Thyroid gland (tissue), 4 donors: Measurements from ENCODE around the gene CAPN10.

ENCODE experiments used
- CTCF ChIP-seq, 6 experiments: fragments of 200-600 bp in 3 of 6; fragments of 450-650 bp in 3 of 6; sonication (generic) in 3 of 6; IDR thresholded peaks; one replicate each; pipeline ENCODE4 v1.5.1; 2016 to 2019; ENCODE audit warnings: antibody characterized with exemption in 6 of 6, mild to moderate bottlenecking in 2 of 6, inconsistent platforms in 1 of 6, moderate library complexity in 1 of 6
- POLR2A ChIP-seq, 2 donors: fragments of 450-650 bp; IDR thresholded peaks; one replicate each; pipeline ENCODE4 v1.6.1; 2017; ENCODE audit warnings: antibody characterized with exemption in 2 of 2, mild to moderate bottlenecking in 2 of 2, moderate library complexity in 1 of 2

- no peak for TF ChIP-seq CTCF (IDR thresholded peaks at IDR 0.05)
- TF ChIP-seq POLR2A (IDR thresholded peaks at IDR 0.05) = no peak
Measured at GRCh38 chr2:240586919-240587800, 626 bp downstream of the CAPN10 start.
